ENCODE results near the gene AP1M2. TPM values are rescaled to one million over a fixed set of nuclear protein-coding genes. Genes with fewer than 3 reads are reported as not detected.

The AP1M2 gene
- total RNA-seq, 1 experiment from 2014 or later, result 127 TPM

DNA sequence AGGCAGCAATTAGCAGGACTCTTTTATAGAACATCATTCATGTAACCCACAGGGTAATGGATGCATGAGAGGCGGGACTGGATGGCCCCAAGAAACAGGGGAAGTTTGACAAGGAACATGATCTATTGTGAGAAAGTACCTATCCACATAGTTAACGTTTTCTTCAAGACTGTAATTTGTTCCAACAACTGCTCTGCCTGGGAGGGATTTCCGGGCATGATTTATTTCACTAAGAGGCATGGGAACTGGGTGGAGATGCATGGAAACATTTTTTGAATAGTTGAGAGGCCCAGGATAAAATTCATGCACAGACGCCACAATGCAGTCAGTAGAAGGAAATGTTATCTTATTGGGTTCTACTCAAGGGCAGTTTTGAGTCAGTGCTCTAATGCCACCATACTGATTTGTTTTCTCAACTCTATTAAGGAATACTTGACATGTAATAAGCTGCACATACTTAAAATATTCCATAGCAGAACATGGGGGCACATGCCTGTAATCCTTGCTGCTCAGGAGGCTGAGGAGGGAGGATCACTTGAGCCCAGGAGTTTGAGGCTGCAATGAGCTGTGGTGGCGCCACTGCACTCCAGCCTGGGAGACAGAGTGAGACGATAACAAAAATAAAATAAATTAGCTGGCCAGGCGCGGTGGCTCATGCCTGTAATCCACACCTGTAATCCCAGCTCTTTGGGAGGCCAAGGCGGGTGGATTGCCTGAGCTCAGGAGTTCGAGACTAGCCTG lies 53.3 kb downstream of the AP1M2 start:
- DNase-seq (ENCODE audit: low spot score) (no peak), ATAC-seq (no peak)
- H3K9me3 Mint-ChIP-seq, result peaks cover 7% of the 10 kb centered on the region
- no peak overlapping the region for H3K27ac Mint-ChIP-seq
- H3K4me3 Mint-ChIP-seq, result no peak overlapping the region
- POLR2A ChIA-PET, result no interaction called here
- no peaks in the 10 kb centered on the region for H3K4me1 Mint-ChIP-seq
- CTCF ChIA-PET, result interaction anchor here (0.6 to 1.1 kb wide), 5 partner anchors 15 to 50 kb away, joined by 3 to 5 read pairs (median 3); no protein-coding TSS in a partner anchor
- no peaks in the 10 kb centered on the region for H3K36me3 Mint-ChIP-seq
- TF ChIP-seq FOXP4 (CRISPR knock-in tag; IDR thresholded peaks at IDR 0.05) (no peak), ZNF317 (CRISPR knock-in tag; IDR thresholded peaks at IDR 0.05; ENCODE audit: borderline replicate concordance, low read depth) (no peak), CDX4 (CRISPR knock-in tag; IDR thresholded peaks at IDR 0.05; ENCODE audit: borderline replicate concordance) (no peak), NR3C1 (CRISPR knock-in tag; conservative IDR thresholded peaks at IDR 0.05; ENCODE audit: low read depth) (no peak), ARID4B (CRISPR knock-in tag; IDR thresholded peaks at IDR 0.05; ENCODE audit: borderline replicate concordance) (no peak), USF1 (CRISPR knock-in tag; IDR thresholded peaks at IDR 0.05) (no peak)
- TF ChIP-seq, protein P1, sequence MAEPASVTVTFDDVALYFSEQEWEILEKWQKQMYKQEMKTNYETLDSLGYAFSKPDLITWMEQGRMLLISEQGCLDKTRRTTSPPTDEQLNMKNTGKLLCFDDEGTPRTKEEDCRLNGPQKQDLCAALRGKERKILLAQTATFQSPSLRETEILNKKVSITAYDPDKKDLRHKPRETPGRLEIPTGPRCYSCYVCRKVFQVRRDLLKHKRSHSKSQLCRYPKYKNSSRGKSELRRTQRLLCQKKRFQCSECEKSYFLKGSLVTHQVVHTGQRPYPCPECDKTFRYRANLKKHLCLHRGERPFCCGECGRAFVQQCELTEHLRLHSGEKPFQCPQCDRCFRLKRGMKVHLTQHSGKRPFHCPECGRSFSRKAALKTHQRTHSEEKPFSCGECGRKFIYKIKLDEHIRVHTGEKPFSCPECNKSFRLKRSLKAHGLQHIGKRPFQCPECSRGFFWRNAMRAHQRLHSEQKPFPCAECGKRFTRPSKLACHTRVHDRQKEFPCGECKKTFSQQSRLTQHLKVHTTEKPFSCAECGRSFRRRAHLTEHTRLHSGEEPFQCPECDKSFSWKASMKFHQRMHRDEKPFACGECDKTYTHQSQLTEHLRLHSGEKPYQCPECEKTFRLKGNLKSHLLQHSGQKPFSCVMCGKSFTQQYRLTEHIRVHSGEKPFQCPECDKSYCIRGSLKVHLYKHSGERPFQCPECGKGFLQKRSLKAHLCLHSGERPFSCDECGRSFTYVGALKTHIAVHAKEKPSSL (CRISPR knock-in tag; conservative IDR thresholded peaks at IDR 0.05), result no peak
- TF ChIP-seq, protein P2, sequence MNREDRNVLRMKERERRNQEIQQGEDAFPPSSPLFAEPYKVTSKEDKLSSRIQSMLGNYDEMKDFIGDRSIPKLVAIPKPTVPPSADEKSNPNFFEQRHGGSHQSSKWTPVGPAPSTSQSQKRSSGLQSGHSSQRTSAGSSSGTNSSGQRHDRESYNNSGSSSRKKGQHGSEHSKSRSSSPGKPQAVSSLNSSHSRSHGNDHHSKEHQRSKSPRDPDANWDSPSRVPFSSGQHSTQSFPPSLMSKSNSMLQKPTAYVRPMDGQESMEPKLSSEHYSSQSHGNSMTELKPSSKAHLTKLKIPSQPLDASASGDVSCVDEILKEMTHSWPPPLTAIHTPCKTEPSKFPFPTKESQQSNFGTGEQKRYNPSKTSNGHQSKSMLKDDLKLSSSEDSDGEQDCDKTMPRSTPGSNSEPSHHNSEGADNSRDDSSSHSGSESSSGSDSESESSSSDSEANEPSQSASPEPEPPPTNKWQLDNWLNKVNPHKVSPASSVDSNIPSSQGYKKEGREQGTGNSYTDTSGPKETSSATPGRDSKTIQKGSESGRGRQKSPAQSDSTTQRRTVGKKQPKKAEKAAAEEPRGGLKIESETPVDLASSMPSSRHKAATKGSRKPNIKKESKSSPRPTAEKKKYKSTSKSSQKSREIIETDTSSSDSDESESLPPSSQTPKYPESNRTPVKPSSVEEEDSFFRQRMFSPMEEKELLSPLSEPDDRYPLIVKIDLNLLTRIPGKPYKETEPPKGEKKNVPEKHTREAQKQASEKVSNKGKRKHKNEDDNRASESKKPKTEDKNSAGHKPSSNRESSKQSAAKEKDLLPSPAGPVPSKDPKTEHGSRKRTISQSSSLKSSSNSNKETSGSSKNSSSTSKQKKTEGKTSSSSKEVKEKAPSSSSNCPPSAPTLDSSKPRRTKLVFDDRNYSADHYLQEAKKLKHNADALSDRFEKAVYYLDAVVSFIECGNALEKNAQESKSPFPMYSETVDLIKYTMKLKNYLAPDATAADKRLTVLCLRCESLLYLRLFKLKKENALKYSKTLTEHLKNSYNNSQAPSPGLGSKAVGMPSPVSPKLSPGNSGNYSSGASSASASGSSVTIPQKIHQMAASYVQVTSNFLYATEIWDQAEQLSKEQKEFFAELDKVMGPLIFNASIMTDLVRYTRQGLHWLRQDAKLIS (CRISPR knock-in tag; IDR thresholded peaks at IDR 0.05; ENCODE audit: borderline replicate concordance), result no peak
- TF ChIP-seq, protein P3, sequence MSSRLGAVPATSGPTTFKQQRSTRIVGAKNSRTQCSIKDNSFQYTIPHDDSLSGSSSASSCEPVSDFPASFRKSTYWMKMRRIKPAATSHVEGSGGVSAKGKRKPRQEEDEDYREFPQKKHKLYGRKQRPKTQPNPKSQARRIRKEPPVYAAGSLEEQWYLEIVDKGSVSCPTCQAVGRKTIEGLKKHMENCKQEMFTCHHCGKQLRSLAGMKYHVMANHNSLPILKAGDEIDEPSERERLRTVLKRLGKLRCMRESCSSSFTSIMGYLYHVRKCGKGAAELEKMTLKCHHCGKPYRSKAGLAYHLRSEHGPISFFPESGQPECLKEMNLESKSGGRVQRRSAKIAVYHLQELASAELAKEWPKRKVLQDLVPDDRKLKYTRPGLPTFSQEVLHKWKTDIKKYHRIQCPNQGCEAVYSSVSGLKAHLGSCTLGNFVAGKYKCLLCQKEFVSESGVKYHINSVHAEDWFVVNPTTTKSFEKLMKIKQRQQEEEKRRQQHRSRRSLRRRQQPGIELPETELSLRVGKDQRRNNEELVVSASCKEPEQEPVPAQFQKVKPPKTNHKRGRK (CRISPR knock-in tag; IDR thresholded peaks at IDR 0.05; ENCODE audit: borderline replicate concordance), result no peak
- TF ChIP-seq, protein P4, sequence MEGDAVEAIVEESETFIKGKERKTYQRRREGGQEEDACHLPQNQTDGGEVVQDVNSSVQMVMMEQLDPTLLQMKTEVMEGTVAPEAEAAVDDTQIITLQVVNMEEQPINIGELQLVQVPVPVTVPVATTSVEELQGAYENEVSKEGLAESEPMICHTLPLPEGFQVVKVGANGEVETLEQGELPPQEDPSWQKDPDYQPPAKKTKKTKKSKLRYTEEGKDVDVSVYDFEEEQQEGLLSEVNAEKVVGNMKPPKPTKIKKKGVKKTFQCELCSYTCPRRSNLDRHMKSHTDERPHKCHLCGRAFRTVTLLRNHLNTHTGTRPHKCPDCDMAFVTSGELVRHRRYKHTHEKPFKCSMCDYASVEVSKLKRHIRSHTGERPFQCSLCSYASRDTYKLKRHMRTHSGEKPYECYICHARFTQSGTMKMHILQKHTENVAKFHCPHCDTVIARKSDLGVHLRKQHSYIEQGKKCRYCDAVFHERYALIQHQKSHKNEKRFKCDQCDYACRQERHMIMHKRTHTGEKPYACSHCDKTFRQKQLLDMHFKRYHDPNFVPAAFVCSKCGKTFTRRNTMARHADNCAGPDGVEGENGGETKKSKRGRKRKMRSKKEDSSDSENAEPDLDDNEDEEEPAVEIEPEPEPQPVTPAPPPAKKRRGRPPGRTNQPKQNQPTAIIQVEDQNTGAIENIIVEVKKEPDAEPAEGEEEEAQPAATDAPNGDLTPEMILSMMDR (IDR thresholded peaks at IDR 0.05), result no peak
- TF ChIP-seq, protein P5, sequence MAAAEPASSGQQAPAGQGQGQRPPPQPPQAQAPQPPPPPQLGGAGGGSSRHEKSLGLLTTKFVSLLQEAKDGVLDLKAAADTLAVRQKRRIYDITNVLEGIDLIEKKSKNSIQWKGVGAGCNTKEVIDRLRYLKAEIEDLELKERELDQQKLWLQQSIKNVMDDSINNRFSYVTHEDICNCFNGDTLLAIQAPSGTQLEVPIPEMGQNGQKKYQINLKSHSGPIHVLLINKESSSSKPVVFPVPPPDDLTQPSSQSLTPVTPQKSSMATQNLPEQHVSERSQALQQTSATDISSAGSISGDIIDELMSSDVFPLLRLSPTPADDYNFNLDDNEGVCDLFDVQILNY (CRISPR knock-in tag; IDR thresholded peaks at IDR 0.05), result no peak
- TF ChIP-seq, protein P6, sequence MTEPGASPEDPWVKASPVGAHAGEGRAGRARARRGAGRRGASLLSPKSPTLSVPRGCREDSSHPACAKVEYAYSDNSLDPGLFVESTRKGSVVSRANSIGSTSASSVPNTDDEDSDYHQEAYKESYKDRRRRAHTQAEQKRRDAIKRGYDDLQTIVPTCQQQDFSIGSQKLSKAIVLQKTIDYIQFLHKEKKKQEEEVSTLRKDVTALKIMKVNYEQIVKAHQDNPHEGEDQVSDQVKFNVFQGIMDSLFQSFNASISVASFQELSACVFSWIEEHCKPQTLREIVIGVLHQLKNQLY (CRISPR knock-in tag; IDR thresholded peaks at IDR 0.05), result no peak
- H3K27me3 Mint-ChIP-seq (ENCODE audit: low read depth), result peaks cover 13% of the 10 kb centered on the region

Data from WTC11 (cell line).